ENCODE data around the gene ALDH7A1. TPM values are rescaled to one million over a fixed set of nuclear protein-coding genes. Genes with fewer than 3 reads are reported as not detected.

The ALDH7A1 gene
- total RNA-seq, 2 experiments from 2014 or later = 0.91 to 1.0 TPM

- Mint-ChIP-seq H3K4me3 (no peak overlapping the region), H3K27me3 (ENCODE audit: low read depth) (peaks cover 2% of the 10 kb centered on the region), H3K36me3 (ENCODE audit: low read depth) (no peaks in the 10 kb centered on the region), H3K27ac (no peak overlapping the region), H3K4me1 (ENCODE audit: low read depth) (peaks cover 4% of the 10 kb centered on the region), H3K9me3 (ENCODE audit: insufficient read depth) (no peaks in the 10 kb centered on the region)
- ChIA-PET POLR2A (interaction anchor here (0.6 kb wide), 1 partner anchor 558 kb away, joined by 6 read pairs; no protein-coding TSS in a partner anchor), CTCF (interaction anchor here (4.0 kb wide), 1 partner anchor 15 kb away, joined by 21 read pairs; no protein-coding TSS in a partner anchor)
- DNase-seq (no peak), ATAC-seq (no peak)
These were observed 80.4 kb downstream of the ALDH7A1 start for GRCh38 chr5:126514558-126515141.

GRCh38 chr5:126514131-126514557, 80.9 kb downstream of the ALDH7A1 start:
- Mint-ChIP-seq H3K4me3 (no peak overlapping the region), H3K27ac (no peak overlapping the region)
- POLR2A ChIA-PET = no interaction called here

GRCh38 chr5:126513703-126514102, 81.3 kb downstream of the ALDH7A1 start:
- POLR2A ChIA-PET = no interaction called here
- DNase-seq (no peak), ATAC-seq (no peak)
- CTCF ChIA-PET = interaction anchor here (4.0 kb wide), 1 partner anchor 14 kb away, joined by 21 read pairs; no protein-coding TSS in a partner anchor
- Mint-ChIP-seq H3K4me1 (ENCODE audit: low read depth) (peaks cover 12% of the 10 kb centered on the region), H3K27me3 (ENCODE audit: low read depth) (peaks cover 2% of the 10 kb centered on the region), H3K36me3 (ENCODE audit: low read depth) (no peaks in the 10 kb centered on the region), H3K9me3 (ENCODE audit: insufficient read depth) (no peaks in the 10 kb centered on the region), H3K4me3 (no peak overlapping the region), H3K27ac (no peak overlapping the region)

More at GRCh38 chr5:126514131-126514557, 80.9 kb downstream of the ALDH7A1 start:
- no peaks in the 10 kb centered on the region for H3K36me3 Mint-ChIP-seq (ENCODE audit: low read depth)
- H3K4me1 Mint-ChIP-seq (ENCODE audit: low read depth) = peaks cover 8% of the 10 kb centered on the region
- no peak for ATAC-seq
- CTCF ChIA-PET = interaction anchor here (4.0 kb wide), 1 partner anchor 14 kb away, joined by 21 read pairs; no protein-coding TSS in a partner anchor
- peaks cover 2% of the 10 kb centered on the region for H3K27me3 Mint-ChIP-seq (ENCODE audit: low read depth)
- no peaks in the 10 kb centered on the region for H3K9me3 Mint-ChIP-seq (ENCODE audit: insufficient read depth)
- no peak for DNase-seq

GRCh38 chr5:126513302-126513701, 81.7 kb downstream of the ALDH7A1 start:
- Mint-ChIP-seq H3K27ac (no peak overlapping the region), H3K9me3 (ENCODE audit: insufficient read depth) (no peaks in the 10 kb centered on the region), H3K36me3 (ENCODE audit: low read depth) (no peaks in the 10 kb centered on the region), H3K4me3 (no peak overlapping the region), H3K4me1 (ENCODE audit: low read depth) (peaks cover 16% of the 10 kb centered on the region), H3K27me3 (ENCODE audit: low read depth) (peaks cover 2% of the 10 kb centered on the region)
- CTCF ChIA-PET = interaction anchor here (1.3 to 4.0 kb wide), 4 partner anchors 14 to 160 kb away, joined by 3 to 21 read pairs (median 6); no protein-coding TSS in a partner anchor
- ATAC-seq (no peak), DNase-seq (no peak)
- POLR2A ChIA-PET = no interaction called here

GRCh38 chr5:126512451-126512850, 82.6 kb downstream of the ALDH7A1 start:
- no peak overlapping the region for H3K27ac Mint-ChIP-seq
- H3K4me3 Mint-ChIP-seq = no peak overlapping the region
- H3K9me3 Mint-ChIP-seq (ENCODE audit: insufficient read depth) = no peaks in the 10 kb centered on the region
- DNase-seq (no peak), ATAC-seq (no peak)
- ChIA-PET CTCF (interaction anchor here (1.3 to 4.0 kb wide), 4 partner anchors 13 to 159 kb away, joined by 3 to 21 read pairs (median 6); no protein-coding TSS in a partner anchor), POLR2A (interaction anchor here (0.9 kb wide), 1 partner anchor 19 kb away, joined by 3 read pairs; no protein-coding TSS in a partner anchor)
- no peaks in the 10 kb centered on the region for H3K36me3 Mint-ChIP-seq (ENCODE audit: low read depth)
- H3K27me3 Mint-ChIP-seq (ENCODE audit: low read depth) = peaks cover 2% of the 10 kb centered on the region
- peaks cover 19% of the 10 kb centered on the region for H3K4me1 Mint-ChIP-seq (ENCODE audit: low read depth)

- CTCF ChIA-PET = interaction anchor here (1.3 to 4.0 kb wide), 4 partner anchors 12 to 158 kb away, joined by 3 to 21 read pairs (median 6); no protein-coding TSS in a partner anchor
- H3K27me3 Mint-ChIP-seq (ENCODE audit: low read depth) = peaks cover 2% of the 10 kb centered on the region
- H3K4me3 Mint-ChIP-seq = no peak overlapping the region
- peaks cover 19% of the 10 kb centered on the region for H3K4me1 Mint-ChIP-seq (ENCODE audit: low read depth)
- POLR2A ChIA-PET = interaction anchor here (0.9 kb wide), 1 partner anchor 19 kb away, joined by 3 read pairs; no protein-coding TSS in a partner anchor
- ATAC-seq = no peak
- H3K9me3 Mint-ChIP-seq (ENCODE audit: insufficient read depth) = no peaks in the 10 kb centered on the region
- H3K27ac Mint-ChIP-seq = no peak overlapping the region
- no peak for DNase-seq
- no peaks in the 10 kb centered on the region for H3K36me3 Mint-ChIP-seq (ENCODE audit: low read depth)
These were observed 83.1 kb downstream of the ALDH7A1 start for GRCh38 chr5:126511961-126512360.

GRCh38 chr5:126509339-126509738, 85.7 kb downstream of the ALDH7A1 start:
- DNase-seq (no peak), ATAC-seq (no peak)
- H3K27ac Mint-ChIP-seq = no peak overlapping the region
- peaks cover 19% of the 10 kb centered on the region for H3K4me1 Mint-ChIP-seq (ENCODE audit: low read depth)
- no peak overlapping the region for H3K4me3 Mint-ChIP-seq
- ChIA-PET CTCF (interaction anchor here (0.7 to 2.2 kb wide), 3 partner anchors 10 to 92 kb away, joined by 4 to 19 read pairs (median 6); partner anchors contain the start of gene PHAX), POLR2A (no interaction called here)
- H3K36me3 Mint-ChIP-seq (ENCODE audit: low read depth) = no peaks in the 10 kb centered on the region
- H3K27me3 Mint-ChIP-seq (ENCODE audit: low read depth) = no peaks in the 10 kb centered on the region
- H3K9me3 Mint-ChIP-seq (ENCODE audit: insufficient read depth) = no peaks in the 10 kb centered on the region

GRCh38 chr5:126508962-126509279, 86.1 kb downstream of the ALDH7A1 start:
- ATAC-seq (peak; percentile 65), DNase-seq (peak; percentile 28)
- Mint-ChIP-seq H3K27me3 (ENCODE audit: low read depth) (no peaks in the 10 kb centered on the region), H3K27ac (peak overlapping the region; percentile 83), H3K9me3 (ENCODE audit: insufficient read depth) (no peaks in the 10 kb centered on the region), H3K4me1 (ENCODE audit: low read depth) (peaks cover 19% of the 10 kb centered on the region), H3K36me3 (ENCODE audit: low read depth) (no peaks in the 10 kb centered on the region), H3K4me3 (peak overlapping the region; percentile 54)
- POLR2A ChIA-PET = no interaction called here
- CTCF ChIA-PET = interaction anchor here (0.7 to 2.2 kb wide), 4 partner anchors 9 to 92 kb away, joined by 3 to 19 read pairs (median 5); partner anchors contain the start of gene PHAX

GRCh38 chr5:126508251-126508961, 86.6 kb downstream of the ALDH7A1 start:
- Mint-ChIP-seq H3K36me3 (ENCODE audit: low read depth) (no peaks in the 10 kb centered on the region), H3K27me3 (ENCODE audit: low read depth) (no peaks in the 10 kb centered on the region), H3K4me1 (ENCODE audit: low read depth) (peaks cover 19% of the 10 kb centered on the region), H3K9me3 (ENCODE audit: insufficient read depth) (no peaks in the 10 kb centered on the region), H3K4me3 (peak overlapping the region; percentile 54), H3K27ac (peak overlapping the region; percentile 83)
- ChIA-PET POLR2A (no interaction called here), CTCF (interaction anchor here (0.7 to 2.2 kb wide), 4 partner anchors 9 to 93 kb away, joined by 3 to 19 read pairs (median 5); partner anchors contain the start of gene PHAX)
- DNase-seq (peak; percentile 25), ATAC-seq (peak; percentile 51)

GRCh38 chr5:126506079-126506478, 88.9 kb downstream of the ALDH7A1 start:
- Mint-ChIP-seq H3K9me3 (ENCODE audit: insufficient read depth) (no peaks in the 10 kb centered on the region), H3K36me3 (ENCODE audit: low read depth) (no peaks in the 10 kb centered on the region), H3K4me3 (no peak overlapping the region), H3K27ac (no peak overlapping the region), H3K27me3 (ENCODE audit: low read depth) (no peaks in the 10 kb centered on the region), H3K4me1 (ENCODE audit: low read depth) (peaks cover 19% of the 10 kb centered on the region)
- ChIA-PET POLR2A (no interaction called here), CTCF (no interaction called here)
- no peak for ATAC-seq
- no peak for DNase-seq

- H3K9me3 Mint-ChIP-seq (ENCODE audit: insufficient read depth) = no peaks in the 10 kb centered on the region
- peaks cover 11% of the 10 kb centered on the region for H3K4me1 Mint-ChIP-seq (ENCODE audit: low read depth)
- no peak for ATAC-seq
- no peak for DNase-seq
- CTCF ChIA-PET = interaction anchor here (1.1 kb wide), 1 partner anchor 150 kb away, joined by 5 read pairs; no protein-coding TSS in a partner anchor
- no peaks in the 10 kb centered on the region for H3K27me3 Mint-ChIP-seq (ENCODE audit: low read depth)
- H3K36me3 Mint-ChIP-seq (ENCODE audit: low read depth) = no peaks in the 10 kb centered on the region
- no peak overlapping the region for H3K27ac Mint-ChIP-seq
- POLR2A ChIA-PET = no interaction called here
- H3K4me3 Mint-ChIP-seq = no peak overlapping the region
These were observed 91.4 kb downstream of the ALDH7A1 start for GRCh38 chr5:126503602-126504104.

All from activated CD8-positive, alpha-beta T cell treated with anti-CD3 and anti-CD28 coated beads, Interleukin-2, amount 10 ng/mL, durations not matched to agents 7 days and 5 days (primary cell).